ENCODE results near the gene CLDN4.
"Not testable (repeated sequence)": the region's sequence is repeated elsewhere in the genome, so short reads cannot be mapped to it uniquely, and the experiment has no call there.

The CLDN4 gene

GRCh38 chr7:73830681-73831583, at the start of gene CLDN4:
CLDN4 (plus strand) TSS chr7:73830996; CDS start chr7:73831202, 206 bp downstream.
- no peak for DNase-seq (ENCODE audit: low read depth)

- no peak for DNase-seq (ENCODE audit: low read depth)
These were observed 44.2 kb upstream of the CLDN4 start for GRCh38 chr7:73786588-73786987.

- not testable (repeated sequence) for DNase-seq (ENCODE audit: low read depth)
These were observed 43.1 kb upstream of the CLDN4 start for GRCh38 chr7:73787786-73788048.

- no peak for DNase-seq (ENCODE audit: low read depth)
These were observed 41.7 kb upstream of the CLDN4 start for GRCh38 chr7:73789051-73789450.

- not testable (repeated sequence) for DNase-seq (ENCODE audit: low read depth)
These were observed 39.6 kb upstream of the CLDN4 start for GRCh38 chr7:73791170-73791690.

GRCh38 chr7:73795188-73795587, 35.6 kb upstream of the CLDN4 start:
- not testable (repeated sequence) for DNase-seq (ENCODE audit: low read depth)

GRCh38 chr7:73796656-73797055, 34.1 kb upstream of the CLDN4 start:
- not testable (repeated sequence) for DNase-seq (ENCODE audit: low read depth)

GRCh38 chr7:73797176-73797575, 33.6 kb upstream of the CLDN4 start:
- DNase-seq (ENCODE audit: low read depth): not testable (repeated sequence)

- no peak for DNase-seq (ENCODE audit: low read depth)
These were observed 31.3 kb upstream of the CLDN4 start for GRCh38 chr7:73799282-73800141.

- DNase-seq (ENCODE audit: low read depth): no peak
These were observed 29.2 kb upstream of the CLDN4 start for GRCh38 chr7:73801577-73801976.

- DNase-seq (ENCODE audit: low read depth): no peak
These were observed 28.3 kb upstream of the CLDN4 start for GRCh38 chr7:73802459-73802858.

GRCh38 chr7:73809467-73809951, 21.3 kb upstream of the CLDN4 start:
- no peak for DNase-seq (ENCODE audit: low read depth)

- no peak for DNase-seq (ENCODE audit: low read depth)
These were observed 19.8 kb upstream of the CLDN4 start for GRCh38 chr7:73810998-73811360.

- peak; percentile 39 for DNase-seq (ENCODE audit: low read depth)
These were observed 19.0 kb upstream of the CLDN4 start for GRCh38 chr7:73811760-73812168.

GRCh38 chr7:73812996-73813395, 17.8 kb upstream of the CLDN4 start:
- no peak for DNase-seq (ENCODE audit: low read depth)

- DNase-seq (ENCODE audit: low read depth): no peak
These were observed 15.4 kb upstream of the CLDN4 start for GRCh38 chr7:73815436-73815835.

- DNase-seq (ENCODE audit: low read depth): no peak
These were observed 13.7 kb upstream of the CLDN4 start for GRCh38 chr7:73817121-73817520.

- no peak for DNase-seq (ENCODE audit: low read depth)
These were observed 10.8 kb upstream of the CLDN4 start for GRCh38 chr7:73820013-73820412.

GRCh38 chr7:73821597-73822285, 9.1 kb upstream of the CLDN4 start:
- not testable (repeated sequence) for DNase-seq (ENCODE audit: low read depth)

- no peak for DNase-seq (ENCODE audit: low read depth)
These were observed 8.2 kb upstream of the CLDN4 start for GRCh38 chr7:73822319-73823173.

GRCh38 chr7:73823257-73823656, 7.5 kb upstream of the CLDN4 start:
- DNase-seq (ENCODE audit: low read depth): no peak
